ENCODE measurements around the gene DGKQ. TPM values are rescaled to one million over a fixed set of nuclear protein-coding genes. Genes with fewer than 3 reads are reported as not detected.

DGKQ gene
- total and polyA plus RNA-seq, 2 of the 13 experiments (the other 11 are each of a cell fraction or from before 2014, with no cell fraction given): 4.5 to 7.2 TPM

GRCh38 chr4:947491-947971 is 25.8 kb downstream of the DGKQ start:
- H3K4me3 ChIP-seq (replicated peaks in 1 of 3; ENCODE audit: insufficient read depth in 1 of 3, low read depth in 2 of 3, low read length in 3 of 3): no peak overlapping the region
- BruUV-seq (replicated peaks): no TSS peak
- no peak overlapping the region for H2AFZ ChIP-seq (ENCODE audit: low read length)
- intact Hi-C loops (cut with micrococcal nuclease; ENCODE audit: unreplicated experiment) (no loop called here), in situ Hi-C loops (cut with HindIII; ENCODE audit: extremely low pct_ligation_motif_present, low pct_unique_long_range_greater_than_20kb) (no loop called here)
- H3K4me2 ChIP-seq (ENCODE audit: low read depth, low read length): no peak overlapping the region
- DNase-seq (ENCODE audit: low spot score) (no peak), FAIRE-seq (no peak), ATAC-seq (no peak)
- no peaks in the 10 kb centered on the region for H4K20me1 ChIP-seq (ENCODE audit: insufficient read depth, low read length)
- CTCF ChIA-PET (ENCODE audit: low intra/inter-chr PET ratio, low total read pairs): no interaction called here
- no peaks in the 10 kb centered on the region for H3K9me3 ChIP-seq (ENCODE audit: low read length)
- H3K79me2 ChIP-seq (ENCODE audit: insufficient read depth, low read length): no peaks in the 10 kb centered on the region
- no peak overlapping the region for H3K9ac ChIP-seq (ENCODE audit: insufficient read depth, low read depth, low read length)
- POLR2A ChIA-PET: no interaction called here
- WGBS (ENCODE audit: low lambda C conversion rate): 89% methylated on average over 5 of the region's 19 CpGs
- TF ChIP-seq ZNF280D (CRISPR knock-in tag; IDR thresholded peaks at IDR 0.05) (no peak), KDM4B (CRISPR knock-in tag; IDR thresholded peaks at IDR 0.05) (no peak), ZNF24 (IDR thresholded peaks at IDR 0.05) (no peak), RORA (CRISPR knock-in tag; IDR thresholded peaks at IDR 0.05) (no peak), IRF2 (CRISPR knock-in tag; IDR thresholded peaks at IDR 0.05) (no peak), GPN1 (CRISPR knock-in tag; IDR thresholded peaks at IDR 0.05; ENCODE audit: borderline replicate concordance) (no peak), YY1 (IDR thresholded peaks at IDR 0.05; ENCODE audit: insufficient read depth, insufficient replicate concordance, low read depth, low read length) (no peak), GLMP (CRISPR knock-in tag; IDR thresholded peaks at IDR 0.05; ENCODE audit: borderline replicate concordance) (no peak), KLF11 (CRISPR knock-in tag; IDR thresholded peaks at IDR 0.05) (no peak), ZNF367 (CRISPR knock-in tag; IDR thresholded peaks at IDR 0.05; ENCODE audit: borderline replicate concordance) (no peak), NCOA2 (CRISPR knock-in tag; IDR thresholded peaks at IDR 0.05) (no peak), ZBTB26 (CRISPR knock-in tag; IDR thresholded peaks at IDR 0.05; ENCODE audit: borderline replicate concordance) (no peak), NRL (CRISPR knock-in tag; IDR thresholded peaks at IDR 0.05; ENCODE audit: borderline replicate concordance) (no peak), NCOA5 (CRISPR knock-in tag; IDR thresholded peaks at IDR 0.05) (no peak), EEA1 (CRISPR knock-in tag; IDR thresholded peaks at IDR 0.05; ENCODE audit: borderline replicate concordance) (no peak), FOXM1 (CRISPR knock-in tag; IDR thresholded peaks at IDR 0.05) (no peak), TARDBP (CRISPR knock-in tag; IDR thresholded peaks at IDR 0.05) (no peak), IRX3 (CRISPR knock-in tag; IDR thresholded peaks at IDR 0.05; ENCODE audit: borderline replicate concordance, low read depth) (no peak), TRIM24 (CRISPR knock-in tag; IDR thresholded peaks at IDR 0.05) (no peak), ZNF230 (CRISPR knock-in tag; IDR thresholded peaks at IDR 0.05) (no peak)
- no peak overlapping the region for H3K27ac ChIP-seq (ENCODE audit: extremely low read length, insufficient read depth, low read length)
- H3K36me3 ChIP-seq (replicated peaks in 1 of 2; ENCODE audit: control insufficient read depth in 1 of 2, insufficient read depth in 2 of 2, low read length in 2 of 2): no peaks in the 10 kb centered on the region
- H3K4me1 ChIP-seq (ENCODE audit: insufficient read depth, low read length): peaks cover 31% of the 10 kb centered on the region
- H3K27me3 ChIP-seq (ENCODE audit: control insufficient read depth in 1 of 2, insufficient read depth in 2 of 2, low read length in 2 of 2): no peaks in the 10 kb centered on the region
